ENCODE measurements around the gene TBX19. TPM values are rescaled to one million over a fixed set of nuclear protein-coding genes. Genes with fewer than 3 reads are reported as not detected.

The TBX19 gene
- total RNA-seq, 1 donor from 2014 or later = 3.9 TPM

GRCh38 chr1:168331569-168331968, 50.9 kb downstream of the TBX19 start:
- no peaks in the 10 kb centered on the region for H3K9me3 ChIP-seq
- no peak overlapping the region for H3K27ac ChIP-seq
- H3K27me3 ChIP-seq = no peaks in the 10 kb centered on the region
- H3K4me3 ChIP-seq = no peak overlapping the region
- intact Hi-C loops (cut with DNase I) = no loop called here
- no peaks in the 10 kb centered on the region for H3K36me3 ChIP-seq
- H3K4me1 ChIP-seq = no peaks in the 10 kb centered on the region
- TF ChIP-seq CTCF (IDR thresholded peaks at IDR 0.05) (no peak), POLR2A (IDR thresholded peaks at IDR 0.05) (no peak), POLR2AphosphoS5 (IDR thresholded peaks at IDR 0.05; ENCODE audit: insufficient read depth in 1 of 2, low read depth in 1 of 2) (no peak)
- no peak for DNase-seq (ENCODE audit: extremely low spot score in 2 of 2)

GRCh38 chr1:168333562-168334276, 53.0 kb downstream of the TBX19 start:
- Histone ChIP-seq H3K4me3 (no peak overlapping the region), H3K27ac (no peak overlapping the region), H3K4me1 (no peaks in the 10 kb centered on the region), H3K36me3 (no peaks in the 10 kb centered on the region), H3K27me3 (no peaks in the 10 kb centered on the region), H3K9me3 (no peaks in the 10 kb centered on the region)
- intact Hi-C loops (cut with DNase I) = no loop called here
- no peak for DNase-seq (ENCODE audit: extremely low spot score in 2 of 2)
- no peak for TF ChIP-seq POLR2A (IDR thresholded peaks at IDR 0.05)
- TF ChIP-seq POLR2AphosphoS5 (IDR thresholded peaks at IDR 0.05; ENCODE audit: insufficient read depth in 1 of 2, low read depth in 1 of 2) = no peak
- no peak for TF ChIP-seq CTCF (IDR thresholded peaks at IDR 0.05)

- Histone ChIP-seq H3K27ac (no peak overlapping the region), H3K9me3 (no peaks in the 10 kb centered on the region), H3K36me3 (no peaks in the 10 kb centered on the region), H3K4me3 (no peak overlapping the region), H3K27me3 (no peaks in the 10 kb centered on the region), H3K4me1 (no peaks in the 10 kb centered on the region)
- no peak for TF ChIP-seq POLR2AphosphoS5 (IDR thresholded peaks at IDR 0.05; ENCODE audit: insufficient read depth in 1 of 2, low read depth in 1 of 2)
- no peak for TF ChIP-seq CTCF (IDR thresholded peaks at IDR 0.05)
- TF ChIP-seq POLR2A (IDR thresholded peaks at IDR 0.05) = no peak
- no peak for DNase-seq (ENCODE audit: extremely low spot score in 2 of 2)
- intact Hi-C loops (cut with DNase I) = no loop called here
Measured at GRCh38 chr1:168335500-168335899, 54.8 kb downstream of the TBX19 start.

GRCh38 chr1:168338589-168339503, 58.2 kb downstream of the TBX19 start:
- Histone ChIP-seq H3K27ac (no peak overlapping the region), H3K27me3 (no peaks in the 10 kb centered on the region), H3K9me3 (no peaks in the 10 kb centered on the region), H3K36me3 (no peaks in the 10 kb centered on the region), H3K4me3 (no peak overlapping the region), H3K4me1 (peaks cover 22% of the 10 kb centered on the region)
- intact Hi-C loops (cut with DNase I) = no loop called here
- no peak for TF ChIP-seq POLR2AphosphoS5 (IDR thresholded peaks at IDR 0.05; ENCODE audit: insufficient read depth in 1 of 2, low read depth in 1 of 2)
- TF ChIP-seq POLR2A (IDR thresholded peaks at IDR 0.05) = no peak
- TF ChIP-seq CTCF (IDR thresholded peaks at IDR 0.05) = no peak
- no peak for DNase-seq (ENCODE audit: extremely low spot score in 2 of 2)

Data from vagina (tissue), 2 donors.